Stimulated activated CD8-positive, alpha-beta memory T cell treated with anti-CD3 and anti-CD28 coated beads, Interleukin-4, amount 100 ng/mL, for 4 hours (primary cell): ENCODE data around the gene EXD1.

Experiments
- DNase-seq, 2 donors: peaks; one replicate each; pipeline ENCODE4 v3.0.0-alpha.2; 2020; ENCODE audit warnings: low read depth in 2 of 2, low spot score in 1 of 2

EXD1 gene

GRCh38 chr15:41233367-41233771, 2.8 kb upstream of the EXD1 start:
- no peak for DNase-seq

GRCh38 chr15:41231422-41232226, 1.1 kb upstream of the EXD1 start:
- no peak for DNase-seq

GRCh38 chr15:41230345-41230649, 260 bp downstream of the EXD1 start:
- no peak for DNase-seq

- no peak for DNase-seq
These were observed 11.2 kb downstream of the EXD1 start for GRCh38 chr15:41219381-41219780.

- DNase-seq, result no peak
These were observed 11.7 kb downstream of the EXD1 start for GRCh38 chr15:41218851-41219250.

GRCh38 chr15:41215708-41216107, 14.8 kb downstream of the EXD1 start:
- no peak for DNase-seq

- no peak for DNase-seq
These were observed 22.7 kb downstream of the EXD1 start for GRCh38 chr15:41207687-41208448.

GRCh38 chr15:41205315-41205714, 25.2 kb downstream of the EXD1 start:
- no peak for DNase-seq

- DNase-seq, result no peak
These were observed 27.2 kb downstream of the EXD1 start for GRCh38 chr15:41203395-41203794.

- DNase-seq, result no peak
These were observed 31.1 kb downstream of the EXD1 start for GRCh38 chr15:41199470-41199869.

GRCh38 chr15:41194444-41194843, 36.1 kb downstream of the EXD1 start:
- DNase-seq, result no peak

- no peak for DNase-seq
These were observed 47.0 kb downstream of the EXD1 start for GRCh38 chr15:41183581-41183980.

GRCh38 chr15:41182266-41182665, 48.3 kb downstream of the EXD1 start:
- no peak for DNase-seq

- no peak for DNase-seq
These were observed 50.3 kb downstream of the EXD1 start for GRCh38 chr15:41180206-41180789.

- no peak for DNase-seq
These were observed 60.8 kb downstream of the EXD1 start for GRCh38 chr15:41169781-41170180.

- DNase-seq, result no peak
These were observed 61.5 kb downstream of the EXD1 start for GRCh38 chr15:41169086-41169485.

GRCh38 chr15:41161736-41162135, 68.8 kb downstream of the EXD1 start:
- no peak for DNase-seq

- no peak for DNase-seq
These were observed 69.2 kb downstream of the EXD1 start for GRCh38 chr15:41161336-41161735.

- no peak for DNase-seq
These were observed 69.8 kb downstream of the EXD1 start for GRCh38 chr15:41160639-41161315.

- no peak for DNase-seq
These were observed 76.1 kb downstream of the EXD1 start for GRCh38 chr15:41154412-41154811.

GRCh38 chr15:41153733-41154132, 76.8 kb downstream of the EXD1 start:
- DNase-seq, result no peak
